ENCODE measurements around the gene TRIM33. TPM values are rescaled to one million over a fixed set of nuclear protein-coding genes. Genes with fewer than 3 reads are reported as not detected.
"Not testable (repeated sequence)": the region's sequence is repeated elsewhere in the genome, so short reads cannot be mapped to it uniquely, and the experiment has no call there.

Gene TRIM33
- total RNA-seq, 2 experiments from 2014 or later: 39.5 to 43.4 TPM

- H3K27me3 Mint-ChIP-seq (ENCODE audit: low read depth): no peaks in the 10 kb centered on the region
- POLR2A ChIA-PET: no interaction called here
- CTCF ChIA-PET: no interaction called here
- no peak overlapping the region for H3K27ac Mint-ChIP-seq
- DNase-seq (no peak), ATAC-seq (no peak)
- peaks cover 2% of the 10 kb centered on the region for H3K36me3 Mint-ChIP-seq (ENCODE audit: low read depth)
- H3K9me3 Mint-ChIP-seq (ENCODE audit: insufficient read depth): peaks cover 9% of the 10 kb centered on the region
- no peak overlapping the region for H3K4me3 Mint-ChIP-seq
- no peaks in the 10 kb centered on the region for H3K4me1 Mint-ChIP-seq (ENCODE audit: low read depth)
These were observed 142.3 kb downstream of the TRIM33 start for GRCh38 chr1:114368560-114369255.

- Mint-ChIP-seq H3K9me3 (ENCODE audit: insufficient read depth) (peaks cover 14% of the 10 kb centered on the region), H3K27me3 (ENCODE audit: low read depth) (no peaks in the 10 kb centered on the region), H3K4me1 (ENCODE audit: low read depth) (no peaks in the 10 kb centered on the region), H3K27ac (no peak overlapping the region), H3K4me3 (no peak overlapping the region), H3K36me3 (ENCODE audit: low read depth) (no peaks in the 10 kb centered on the region)
- no peak for ATAC-seq
- DNase-seq: no peak
- POLR2A ChIA-PET: no interaction called here
- CTCF ChIA-PET: no interaction called here
These were observed 143.2 kb downstream of the TRIM33 start for GRCh38 chr1:114367810-114368209.

DNA sequence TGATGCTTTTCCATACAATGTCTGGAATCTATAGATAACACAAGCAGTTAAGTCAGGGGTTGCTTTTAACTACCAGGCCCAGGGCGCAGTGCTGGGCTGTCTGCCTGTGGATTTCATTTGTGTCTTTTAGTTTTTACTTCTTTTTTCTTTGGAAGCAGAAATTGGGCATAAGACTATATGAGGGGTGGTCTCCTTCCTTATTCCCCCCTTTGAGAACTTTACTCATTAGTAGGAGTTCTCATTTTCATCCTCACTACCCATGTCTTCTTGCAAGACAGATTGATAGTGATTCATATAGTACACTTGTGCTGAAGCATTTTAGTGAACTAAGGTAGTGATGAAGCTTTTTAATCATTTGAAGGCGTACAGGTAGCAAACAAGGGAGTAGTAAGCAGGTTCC, 147.8 kb downstream of the TRIM33 start:
- H3K4me1 Mint-ChIP-seq (ENCODE audit: low read depth); H3K4me3 Mint-ChIP-seq; DNase-seq; H3K27ac Mint-ChIP-seq; H3K36me3 Mint-ChIP-seq (ENCODE audit: low read depth); ATAC-seq; H3K27me3 Mint-ChIP-seq (ENCODE audit: low read depth): not testable (repeated sequence)
- ChIA-PET POLR2A (interaction anchor here (0.6 kb wide), 1 partner anchor 24 kb away, joined by 4 read pairs; no protein-coding TSS in a partner anchor), CTCF (interaction anchor here (2.7 kb wide), 1 partner anchor 16 kb away, joined by 12 read pairs; no protein-coding TSS in a partner anchor)
- H3K9me3 Mint-ChIP-seq (ENCODE audit: insufficient read depth): peaks cover 18% of the 10 kb centered on the region

- POLR2A ChIA-PET: no interaction called here
- Mint-ChIP-seq H3K27me3 (ENCODE audit: low read depth) (no peaks in the 10 kb centered on the region), H3K36me3 (ENCODE audit: low read depth) (no peaks in the 10 kb centered on the region), H3K27ac (no peak overlapping the region), H3K4me3 (no peak overlapping the region), H3K9me3 (ENCODE audit: insufficient read depth) (peaks cover 18% of the 10 kb centered on the region), H3K4me1 (ENCODE audit: low read depth) (no peaks in the 10 kb centered on the region)
- ATAC-seq: no peak
- DNase-seq: no peak
- CTCF ChIA-PET: interaction anchor here (1.2 kb wide), 1 partner anchor 13 kb away, joined by 9 read pairs; no protein-coding TSS in a partner anchor
These were observed 151.2 kb downstream of the TRIM33 start for GRCh38 chr1:114359791-114360190.

DNA sequence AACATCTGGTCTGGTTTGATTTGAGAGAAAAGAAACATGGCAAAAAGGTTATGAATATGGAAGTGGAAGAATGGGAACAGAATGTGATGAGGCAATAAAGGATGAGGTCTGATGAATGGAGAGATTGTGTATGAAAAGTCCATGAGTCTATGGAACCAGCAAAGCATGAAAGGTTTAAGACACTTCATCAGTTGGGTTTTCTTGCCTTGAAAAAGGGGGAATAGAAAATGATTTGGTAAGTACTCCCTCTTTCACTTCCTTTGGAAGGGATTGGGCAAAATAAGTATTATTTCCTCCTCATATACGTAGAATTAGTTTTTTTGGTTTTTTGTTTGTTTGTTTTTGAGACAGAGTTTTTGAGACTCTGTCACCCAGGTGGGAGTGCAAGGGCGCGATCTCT, 155.8 kb downstream of the TRIM33 start:
- DNase-seq: no peak
- Mint-ChIP-seq H3K4me1 (ENCODE audit: low read depth) (peaks cover 3% of the 10 kb centered on the region), H3K4me3 (no peak overlapping the region), H3K36me3 (ENCODE audit: low read depth) (no peaks in the 10 kb centered on the region), H3K27me3 (ENCODE audit: low read depth) (no peaks in the 10 kb centered on the region), H3K9me3 (ENCODE audit: insufficient read depth) (peaks cover 3% of the 10 kb centered on the region), H3K27ac (no peak overlapping the region)
- no peak for ATAC-seq
- ChIA-PET CTCF (no interaction called here), POLR2A (no interaction called here)

DNA sequence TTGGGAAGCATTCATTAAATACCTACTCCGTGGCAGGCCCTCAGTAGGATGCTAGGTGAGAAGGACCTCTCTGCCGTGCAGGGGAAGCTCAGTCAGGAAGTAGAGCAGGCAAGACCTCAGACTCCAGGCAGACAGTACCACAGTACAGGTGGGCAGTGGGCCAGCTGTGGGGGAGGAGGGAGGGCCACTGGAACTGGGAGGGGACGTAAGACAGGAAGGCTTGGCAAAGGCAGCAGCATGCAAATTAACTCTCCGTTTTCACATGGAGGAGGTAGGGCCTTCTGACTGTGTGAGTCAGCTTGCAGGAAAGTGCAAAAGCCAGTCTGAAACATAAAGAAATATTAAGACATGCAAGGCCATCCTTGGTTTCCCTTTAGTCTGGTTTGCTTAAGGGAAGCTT, 157.7 kb downstream of the TRIM33 start:
- H3K4me1 Mint-ChIP-seq (ENCODE audit: low read depth): peaks cover 3% of the 10 kb centered on the region
- ATAC-seq (no peak), DNase-seq (no peak)
- H3K27ac Mint-ChIP-seq: no peak overlapping the region
- no peaks in the 10 kb centered on the region for H3K9me3 Mint-ChIP-seq (ENCODE audit: insufficient read depth)
- POLR2A ChIA-PET: no interaction called here
- H3K4me3 Mint-ChIP-seq: no peak overlapping the region
- H3K36me3 Mint-ChIP-seq (ENCODE audit: low read depth): no peaks in the 10 kb centered on the region
- CTCF ChIA-PET: interaction anchor here (0.6 to 1.9 kb wide), 3 partner anchors 24 to 109 kb away, joined by 3 to 8 read pairs (median 4); no protein-coding TSS in a partner anchor
- no peaks in the 10 kb centered on the region for H3K27me3 Mint-ChIP-seq (ENCODE audit: low read depth)

- Mint-ChIP-seq H3K4me3 (no peak overlapping the region), H3K27ac (no peak overlapping the region), H3K36me3 (ENCODE audit: low read depth) (no peaks in the 10 kb centered on the region), H3K4me1 (ENCODE audit: low read depth) (peaks cover 3% of the 10 kb centered on the region), H3K27me3 (ENCODE audit: low read depth) (no peaks in the 10 kb centered on the region), H3K9me3 (ENCODE audit: insufficient read depth) (no peaks in the 10 kb centered on the region)
- ChIA-PET POLR2A (no interaction called here), CTCF (interaction anchor here (1.9 kb wide), 1 partner anchor 76 kb away, joined by 8 read pairs; no protein-coding TSS in a partner anchor)
- ATAC-seq (no peak), DNase-seq (no peak)
These were observed 158.2 kb downstream of the TRIM33 start for GRCh38 chr1:114352797-114353196.

- H3K9me3 Mint-ChIP-seq (ENCODE audit: insufficient read depth): no peaks in the 10 kb centered on the region
- peaks cover 2% of the 10 kb centered on the region for H3K36me3 Mint-ChIP-seq (ENCODE audit: low read depth)
- no peaks in the 10 kb centered on the region for H3K27me3 Mint-ChIP-seq (ENCODE audit: low read depth)
- ChIA-PET POLR2A (no interaction called here), CTCF (interaction anchor here (0.5 to 1.4 kb wide), 2 partner anchors 9 to 17 kb away, joined by 3 to 4 read pairs; no protein-coding TSS in a partner anchor)
- H3K4me3 Mint-ChIP-seq: no peak overlapping the region
- H3K27ac Mint-ChIP-seq: no peak overlapping the region
- peaks cover 14% of the 10 kb centered on the region for H3K4me1 Mint-ChIP-seq (ENCODE audit: low read depth)
- no peak for DNase-seq
- ATAC-seq: no peak
These were observed 160.1 kb downstream of the TRIM33 start for GRCh38 chr1:114350731-114351445.

GRCh38 chr1:114349891-114350605, 161.0 kb downstream of the TRIM33 start:
- Mint-ChIP-seq H3K36me3 (ENCODE audit: low read depth) (peaks cover 2% of the 10 kb centered on the region), H3K4me3 (no peak overlapping the region), H3K27me3 (ENCODE audit: low read depth) (no peaks in the 10 kb centered on the region), H3K27ac (no peak overlapping the region), H3K9me3 (ENCODE audit: insufficient read depth) (no peaks in the 10 kb centered on the region), H3K4me1 (ENCODE audit: low read depth) (peaks cover 21% of the 10 kb centered on the region)
- ChIA-PET POLR2A (no interaction called here), CTCF (interaction anchor here (4.9 kb wide), 1 partner anchor 76 kb away, joined by 51 read pairs; no protein-coding TSS in a partner anchor)
- ATAC-seq (no peak), DNase-seq (no peak)

DNA sequence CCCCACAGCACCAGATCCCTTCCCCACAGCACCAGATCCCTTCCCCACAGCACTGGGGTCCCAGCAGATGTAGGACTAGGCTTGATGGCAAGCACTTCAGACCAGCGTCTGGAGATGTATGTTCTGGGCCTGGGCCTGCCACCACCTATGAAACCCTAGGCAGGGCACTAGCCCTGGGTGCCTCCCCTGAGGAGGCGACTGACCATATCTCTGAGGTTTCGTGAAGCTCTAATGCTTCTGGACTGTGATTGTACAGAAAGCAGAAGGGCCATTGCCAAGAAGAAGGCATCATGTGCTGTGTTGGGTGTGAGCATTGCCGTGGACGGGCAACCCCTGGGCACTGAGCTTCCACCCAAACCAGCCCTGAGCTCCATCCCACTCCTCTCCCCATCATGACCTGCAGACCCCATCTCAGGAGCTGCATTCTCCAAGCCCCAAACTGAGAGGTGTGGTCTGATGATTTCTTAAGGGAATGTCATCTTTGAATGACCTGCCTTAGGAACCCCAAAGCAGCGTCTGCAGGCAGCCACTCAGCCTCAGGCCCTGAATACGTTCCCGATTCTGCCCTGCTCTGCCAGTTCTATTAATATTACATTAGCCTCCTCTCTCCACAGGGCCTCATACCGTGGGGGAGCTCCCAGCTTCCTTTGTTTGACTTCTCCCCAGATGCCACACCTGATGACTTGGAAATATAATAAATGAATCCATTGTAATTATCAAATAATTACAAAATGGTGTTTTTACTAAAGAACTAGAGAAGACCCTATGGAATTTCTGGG, 163.4 kb downstream of the TRIM33 start:
- ChIA-PET POLR2A (interaction anchor here (0.9 to 2.4 kb wide), 4 partner anchors 162 to 369 kb away, joined by 3 to 7 read pairs (median 4); partner anchors contain the start of genes OLFML3 and TRIM33), CTCF (interaction anchor here (0.7 to 4.9 kb wide), 53 partner anchors 9 to 705 kb away, joined by 3 to 51 read pairs (median 5); partner anchors contain the start of genes AMPD1, BCAS2, DENND2C and NRAS)
- Mint-ChIP-seq H3K4me3 (no peak overlapping the region), H3K36me3 (ENCODE audit: low read depth) (peaks cover 2% of the 10 kb centered on the region), H3K27me3 (ENCODE audit: low read depth) (no peaks in the 10 kb centered on the region), H3K4me1 (ENCODE audit: low read depth) (peaks cover 33% of the 10 kb centered on the region), H3K27ac (peak overlapping the region; percentile 22), H3K9me3 (ENCODE audit: insufficient read depth) (no peaks in the 10 kb centered on the region)
- DNase-seq (no peak), ATAC-seq (no peak)

GRCh38 chr1:114346480-114347029, 164.4 kb downstream of the TRIM33 start:
- ATAC-seq: peak; percentile 99
- H3K4me3 Mint-ChIP-seq: peak overlapping the region; percentile 82
- H3K9me3 Mint-ChIP-seq (ENCODE audit: insufficient read depth): no peaks in the 10 kb centered on the region
- peaks cover 43% of the 10 kb centered on the region for H3K4me1 Mint-ChIP-seq (ENCODE audit: low read depth)
- peak overlapping the region; percentile 97 for H3K27ac Mint-ChIP-seq
- no peaks in the 10 kb centered on the region for H3K27me3 Mint-ChIP-seq (ENCODE audit: low read depth)
- H3K36me3 Mint-ChIP-seq (ENCODE audit: low read depth): peaks cover 2% of the 10 kb centered on the region
- CTCF ChIA-PET: interaction anchor here (0.6 to 4.9 kb wide), 59 partner anchors 9 to 760 kb away, joined by 3 to 51 read pairs (median 4); partner anchors contain the start of genes AMPD1, BCAS2, DENND2C and NRAS
- POLR2A ChIA-PET: interaction anchor here (0.9 to 2.4 kb wide), 4 partner anchors 163 to 368 kb away, joined by 3 to 7 read pairs (median 4); partner anchors contain the start of genes OLFML3 and TRIM33
- DNase-seq: peak; percentile 98

All from activated CD8-positive, alpha-beta T cell treated with anti-CD3 and anti-CD28 coated beads, Interleukin-2, amount 10 ng/mL, durations not matched to agents 7 days and 5 days (primary cell).